ENCODE measurements around the gene HYDIN.
"Not testable (repeated sequence)": the region's sequence is repeated elsewhere in the genome, so short reads cannot be mapped to it uniquely, and the experiment has no call there.

HYDIN gene

DNA sequence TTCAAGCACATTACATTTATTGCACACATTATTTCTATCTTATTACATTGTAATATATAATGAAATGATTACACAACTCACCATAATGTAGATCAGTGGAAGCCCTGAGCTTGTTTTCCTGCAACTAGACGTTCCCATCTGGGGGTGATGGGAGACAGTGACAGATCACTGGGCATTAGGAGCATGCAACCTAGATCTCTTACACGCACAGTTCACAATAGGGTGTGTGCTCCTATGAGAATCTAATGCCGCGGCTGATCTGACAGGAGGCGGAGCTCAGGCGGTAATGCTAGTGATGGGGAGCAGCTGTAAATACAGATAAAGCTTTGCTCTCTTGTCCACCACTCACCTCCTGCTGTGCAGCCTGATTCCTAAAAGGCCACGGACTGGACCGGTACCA is 69.5 kb downstream of the HYDIN start:
- not testable (repeated sequence) for H2BK15ac ChIP-seq (ENCODE audit: low read length); H3K4me3 ChIP-seq (ENCODE audit: low read length in 2 of 2); H3K4me1 ChIP-seq (ENCODE audit: control insufficient read depth in 2 of 2, insufficient read depth in 1 of 2, low read depth in 1 of 2, low read length in 2 of 2); H3K23ac ChIP-seq (ENCODE audit: low read depth, low read length, poor library complexity); H3K4ac ChIP-seq (ENCODE audit: low read length); H2BK120ac ChIP-seq (ENCODE audit: low read depth, low read length); H2BK12ac ChIP-seq (ENCODE audit: low read length); H3K36me3 ChIP-seq (replicated peaks in 1 of 2; ENCODE audit: control insufficient read depth in 2 of 2, insufficient read depth in 2 of 2, low read length in 2 of 2); H3K9ac ChIP-seq (ENCODE audit: low read depth, low read length, poor library complexity); H3K79me1 ChIP-seq (ENCODE audit: low read depth, low read length); H3K27me3 ChIP-seq (ENCODE audit: control insufficient read depth in 3 of 3, insufficient read depth in 3 of 3, low read depth in 1 of 3, low read length in 3 of 3); H3K27ac ChIP-seq (replicated peaks; ENCODE audit: low read length); H2AK5ac ChIP-seq (ENCODE audit: low read depth, low read length); H3K14ac ChIP-seq (ENCODE audit: low read length); H3K4me2 ChIP-seq (ENCODE audit: insufficient read depth, low read length, poor library complexity, severe bottlenecking); DNase-seq (ENCODE audit: low spot score); H4K8ac ChIP-seq (ENCODE audit: low read depth, low read length); H3K9me3 ChIP-seq (replicated peaks in 1 of 2; ENCODE audit: control insufficient read depth in 2 of 2, insufficient read depth in 1 of 2, low read depth in 1 of 2, low read length in 2 of 2); H2AFZ ChIP-seq (ENCODE audit: low read length); H4K91ac ChIP-seq (ENCODE audit: low read depth, low read length, poor library complexity); H3K18ac ChIP-seq (ENCODE audit: low read length); H2BK5ac ChIP-seq (ENCODE audit: low read length)
- no CpG with 5 or more reads among the region's 8 CpGs for WGBS, 2 donors (ENCODE audit: extremely low coverage in 2 of 2, insufficient read length in 2 of 2, insufficient replicate concordance in 1 of 2)

DNA sequence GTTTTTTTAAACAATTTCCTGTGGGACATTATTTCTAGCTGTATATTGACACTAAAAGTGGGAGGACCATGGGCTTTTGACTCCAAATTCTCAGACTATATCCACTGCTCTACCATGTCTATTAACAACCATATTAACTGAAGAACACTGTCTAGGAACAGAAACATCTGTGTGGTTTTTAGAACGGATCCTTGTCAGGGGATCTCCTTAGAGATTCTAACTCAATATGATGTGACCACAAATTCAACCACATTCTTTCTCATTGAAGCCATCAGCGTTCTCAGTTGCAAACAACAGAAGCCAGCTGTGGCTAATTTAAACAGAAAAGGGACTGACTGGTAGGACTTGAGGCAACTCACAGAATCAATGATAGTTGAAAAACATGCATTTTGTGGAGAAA is 73.2 kb downstream of the HYDIN start:
- not testable (repeated sequence) for H4K91ac ChIP-seq (ENCODE audit: low read depth, low read length, poor library complexity); H2BK12ac ChIP-seq (ENCODE audit: low read length); H3K9ac ChIP-seq (ENCODE audit: low read depth, low read length, poor library complexity); DNase-seq (ENCODE audit: low spot score); H2BK120ac ChIP-seq (ENCODE audit: low read depth, low read length); H2AK5ac ChIP-seq (ENCODE audit: low read depth, low read length); H3K27ac ChIP-seq (replicated peaks; ENCODE audit: low read length); H3K79me1 ChIP-seq (ENCODE audit: low read depth, low read length); H3K4me1 ChIP-seq (ENCODE audit: control insufficient read depth in 2 of 2, insufficient read depth in 1 of 2, low read depth in 1 of 2, low read length in 2 of 2); H4K8ac ChIP-seq (ENCODE audit: low read depth, low read length); H2BK5ac ChIP-seq (ENCODE audit: low read length); H3K4ac ChIP-seq (ENCODE audit: low read length); H3K36me3 ChIP-seq (replicated peaks in 1 of 2; ENCODE audit: control insufficient read depth in 2 of 2, insufficient read depth in 2 of 2, low read length in 2 of 2); H2BK15ac ChIP-seq (ENCODE audit: low read length); H3K23ac ChIP-seq (ENCODE audit: low read depth, low read length, poor library complexity); H3K9me3 ChIP-seq (replicated peaks in 1 of 2; ENCODE audit: control insufficient read depth in 2 of 2, insufficient read depth in 1 of 2, low read depth in 1 of 2, low read length in 2 of 2); H2AFZ ChIP-seq (ENCODE audit: low read length); H3K4me3 ChIP-seq (ENCODE audit: low read length in 2 of 2); H3K18ac ChIP-seq (ENCODE audit: low read length); H3K4me2 ChIP-seq (ENCODE audit: insufficient read depth, low read length, poor library complexity, severe bottlenecking); H3K27me3 ChIP-seq (ENCODE audit: control insufficient read depth in 3 of 3, insufficient read depth in 3 of 3, low read depth in 1 of 3, low read length in 3 of 3); H3K14ac ChIP-seq (ENCODE audit: low read length)
- WGBS, 2 donors (ENCODE audit: extremely low coverage in 2 of 2, insufficient read length in 2 of 2, insufficient replicate concordance in 1 of 2) = no CpG with 5 or more reads among the region's 2 CpGs

DNA sequence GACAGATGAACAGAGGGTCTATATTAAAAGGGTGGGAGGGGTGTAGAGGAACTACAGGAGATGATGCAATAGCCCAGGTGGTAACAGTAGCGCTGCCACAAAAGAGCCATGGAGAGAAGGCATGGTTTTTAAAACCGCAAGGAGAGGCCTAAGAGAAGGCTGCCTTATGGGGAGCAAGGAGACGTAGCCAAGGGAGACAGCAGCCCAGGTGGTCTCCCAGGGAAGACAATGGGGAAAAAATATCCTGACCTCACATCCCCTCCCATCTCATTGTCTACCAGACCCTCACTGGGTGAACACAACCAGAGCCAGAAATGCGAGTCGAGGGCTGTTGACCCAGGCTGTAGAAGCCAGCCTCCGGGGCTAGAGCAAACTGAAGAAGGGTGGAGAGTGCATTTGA is 77.2 kb downstream of the HYDIN start:
- H3K27me3 ChIP-seq (ENCODE audit: control insufficient read depth in 3 of 3, insufficient read depth in 3 of 3, low read depth in 1 of 3, low read length in 3 of 3); DNase-seq (ENCODE audit: low spot score); H3K4me3 ChIP-seq (ENCODE audit: low read length in 2 of 2); H3K4me2 ChIP-seq (ENCODE audit: insufficient read depth, low read length, poor library complexity, severe bottlenecking); H3K36me3 ChIP-seq (replicated peaks in 1 of 2; ENCODE audit: control insufficient read depth in 2 of 2, insufficient read depth in 2 of 2, low read length in 2 of 2); H2AFZ ChIP-seq (ENCODE audit: low read length); H3K14ac ChIP-seq (ENCODE audit: low read length); H3K4me1 ChIP-seq (ENCODE audit: control insufficient read depth in 2 of 2, insufficient read depth in 1 of 2, low read depth in 1 of 2, low read length in 2 of 2); H3K9me3 ChIP-seq (replicated peaks in 1 of 2; ENCODE audit: control insufficient read depth in 2 of 2, insufficient read depth in 1 of 2, low read depth in 1 of 2, low read length in 2 of 2); H2AK5ac ChIP-seq (ENCODE audit: low read depth, low read length); H2BK15ac ChIP-seq (ENCODE audit: low read length); H4K8ac ChIP-seq (ENCODE audit: low read depth, low read length); H2BK5ac ChIP-seq (ENCODE audit: low read length); H3K18ac ChIP-seq (ENCODE audit: low read length); H3K4ac ChIP-seq (ENCODE audit: low read length); H2BK12ac ChIP-seq (ENCODE audit: low read length); H3K23ac ChIP-seq (ENCODE audit: low read depth, low read length, poor library complexity); H3K79me1 ChIP-seq (ENCODE audit: low read depth, low read length); H3K9ac ChIP-seq (ENCODE audit: low read depth, low read length, poor library complexity); H2BK120ac ChIP-seq (ENCODE audit: low read depth, low read length); H3K27ac ChIP-seq (replicated peaks; ENCODE audit: low read length); H4K91ac ChIP-seq (ENCODE audit: low read depth, low read length, poor library complexity): not testable (repeated sequence)
- WGBS, 2 donors (ENCODE audit: extremely low coverage in 2 of 2, insufficient read length in 2 of 2, insufficient replicate concordance in 1 of 2) = no CpG with 5 or more reads among the region's 6 CpGs

DNA sequence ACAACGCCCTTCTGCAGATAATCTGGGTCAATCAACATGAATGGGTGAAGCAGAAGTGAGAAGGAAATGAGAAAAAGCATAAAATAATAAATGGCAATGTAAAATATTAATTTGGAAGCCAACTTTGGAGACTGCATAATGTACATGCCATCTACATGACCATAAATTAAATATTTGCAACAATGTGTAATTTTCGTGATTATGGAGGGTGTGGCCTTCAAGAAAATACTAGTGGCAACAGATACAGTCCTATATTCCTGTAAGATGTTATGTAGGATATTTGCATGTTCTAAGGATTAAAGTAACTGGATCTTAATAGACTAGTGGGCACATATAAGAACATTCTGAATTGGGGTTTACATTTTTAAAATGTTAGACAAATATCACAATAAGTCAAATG is 78.9 kb downstream of the HYDIN start:
- H3K23ac ChIP-seq (ENCODE audit: low read depth, low read length, poor library complexity); H3K14ac ChIP-seq (ENCODE audit: low read length); H2BK12ac ChIP-seq (ENCODE audit: low read length); H3K4me3 ChIP-seq (ENCODE audit: low read length in 2 of 2); H3K27ac ChIP-seq (replicated peaks; ENCODE audit: low read length); H4K8ac ChIP-seq (ENCODE audit: low read depth, low read length); H3K4me2 ChIP-seq (ENCODE audit: insufficient read depth, low read length, poor library complexity, severe bottlenecking); H2BK120ac ChIP-seq (ENCODE audit: low read depth, low read length); H3K4me1 ChIP-seq (ENCODE audit: control insufficient read depth in 2 of 2, insufficient read depth in 1 of 2, low read depth in 1 of 2, low read length in 2 of 2); H2AFZ ChIP-seq (ENCODE audit: low read length); H3K27me3 ChIP-seq (ENCODE audit: control insufficient read depth in 3 of 3, insufficient read depth in 3 of 3, low read depth in 1 of 3, low read length in 3 of 3); H3K9ac ChIP-seq (ENCODE audit: low read depth, low read length, poor library complexity); DNase-seq (ENCODE audit: low spot score); H3K9me3 ChIP-seq (replicated peaks in 1 of 2; ENCODE audit: control insufficient read depth in 2 of 2, insufficient read depth in 1 of 2, low read depth in 1 of 2, low read length in 2 of 2); H2AK5ac ChIP-seq (ENCODE audit: low read depth, low read length); H3K4ac ChIP-seq (ENCODE audit: low read length); H2BK5ac ChIP-seq (ENCODE audit: low read length); H4K91ac ChIP-seq (ENCODE audit: low read depth, low read length, poor library complexity); H3K36me3 ChIP-seq (replicated peaks in 1 of 2; ENCODE audit: control insufficient read depth in 2 of 2, insufficient read depth in 2 of 2, low read length in 2 of 2); H3K18ac ChIP-seq (ENCODE audit: low read length); H2BK15ac ChIP-seq (ENCODE audit: low read length); H3K79me1 ChIP-seq (ENCODE audit: low read depth, low read length): not testable (repeated sequence)
- WGBS, 2 donors (ENCODE audit: extremely low coverage in 2 of 2, insufficient read length in 2 of 2, insufficient replicate concordance in 1 of 2) = no CpG with 5 or more reads among the region's 2 CpGs
